GM12872 (cell line): Measurements from ENCODE around the gene COLQ.

ENCODE experiments used
- CTCF ChIP-seq: IDR thresholded peaks from 3 replicates; pipeline ENCODE4 v1.5.1; 2011; ENCODE audit warnings: low read depth, mild to moderate bottlenecking, low read length, moderate library complexity; ENCODE audit not compliant: insufficient read depth

Gene COLQ

GRCh38 chr3:15551902-15552301 is 30.4 kb upstream of the COLQ start:
- TF ChIP-seq CTCF: no peak

GRCh38 chr3:15549846-15550245 is 28.3 kb upstream of the COLQ start:
- TF ChIP-seq CTCF: no peak

GRCh38 chr3:15542614-15543013 is 21.1 kb upstream of the COLQ start:
- TF ChIP-seq CTCF: no peak

- no peak for TF ChIP-seq CTCF
Measured at GRCh38 chr3:15541371-15541770, 19.9 kb upstream of the COLQ start.

GRCh38 chr3:15539066-15539465 is 17.6 kb upstream of the COLQ start:
- no peak for TF ChIP-seq CTCF

- TF ChIP-seq CTCF: no peak
Measured at GRCh38 chr3:15538345-15538744, 16.8 kb upstream of the COLQ start.

- no peak for TF ChIP-seq CTCF
Measured at GRCh38 chr3:15536856-15537255, 15.3 kb upstream of the COLQ start.

GRCh38 chr3:15535732-15536131 is 14.2 kb upstream of the COLQ start:
- TF ChIP-seq CTCF: no peak
